Measurements from ENCODE around the gene BTBD6.
"Not testable (repeated sequence)": the region's sequence is repeated elsewhere in the genome, so short reads cannot be mapped to it uniquely, and the experiment has no call there.

The BTBD6 gene

DNA sequence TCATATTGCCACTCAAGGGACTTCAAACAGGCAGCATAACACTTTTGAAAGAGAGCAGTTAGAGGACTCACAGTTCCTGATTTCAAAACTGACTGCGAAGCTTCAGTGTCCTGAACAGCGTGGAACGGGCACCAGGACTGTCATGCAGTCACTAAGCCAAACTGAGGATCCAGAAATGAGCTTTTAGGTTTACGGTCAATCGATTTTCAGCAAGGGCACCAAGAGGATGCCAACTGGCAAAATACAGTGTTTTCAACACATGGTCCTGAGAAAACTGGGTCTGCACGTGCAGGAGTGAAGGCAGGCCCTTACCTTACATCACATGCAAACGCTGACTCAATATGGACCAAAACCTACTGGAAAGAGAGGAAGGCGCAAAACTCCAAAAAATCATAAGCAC, 36.8 kb downstream of the BTBD6 start:
- TF ChIP-seq CTCF (conservative IDR thresholded peaks at IDR 0.05; ENCODE audit: low read depth): no peak
- ChIA-PET POLR2A (ENCODE audit: low non-redundant PET) (no interaction called here), CTCF (interaction anchor here (0.6 kb wide), 1 partner anchor 11 kb away, joined by 4 read pairs; no protein-coding TSS in a partner anchor)
- no peak for DNase-seq (ENCODE audit: low spot score)
- no peak overlapping the region for H3K27ac ChIP-seq

GRCh38 chr14:105286759-105287144, 38.4 kb downstream of the BTBD6 start:
- no peak for TF ChIP-seq CTCF (conservative IDR thresholded peaks at IDR 0.05; ENCODE audit: low read depth)
- ChIA-PET CTCF (no interaction called here), POLR2A (ENCODE audit: low non-redundant PET) (no interaction called here)
- H3K27ac ChIP-seq: no peak overlapping the region
- no peak for DNase-seq (ENCODE audit: low spot score)

GRCh38 chr14:105287249-105288102, 39.1 kb downstream of the BTBD6 start:
- ChIA-PET CTCF (no interaction called here), POLR2A (ENCODE audit: low non-redundant PET) (no interaction called here)
- no peak for TF ChIP-seq CTCF (conservative IDR thresholded peaks at IDR 0.05; ENCODE audit: low read depth)
- no peak for DNase-seq (ENCODE audit: low spot score)
- H3K27ac ChIP-seq: peak overlapping the region; percentile 9; the same call in 1 of the 2 replicates

DNA sequence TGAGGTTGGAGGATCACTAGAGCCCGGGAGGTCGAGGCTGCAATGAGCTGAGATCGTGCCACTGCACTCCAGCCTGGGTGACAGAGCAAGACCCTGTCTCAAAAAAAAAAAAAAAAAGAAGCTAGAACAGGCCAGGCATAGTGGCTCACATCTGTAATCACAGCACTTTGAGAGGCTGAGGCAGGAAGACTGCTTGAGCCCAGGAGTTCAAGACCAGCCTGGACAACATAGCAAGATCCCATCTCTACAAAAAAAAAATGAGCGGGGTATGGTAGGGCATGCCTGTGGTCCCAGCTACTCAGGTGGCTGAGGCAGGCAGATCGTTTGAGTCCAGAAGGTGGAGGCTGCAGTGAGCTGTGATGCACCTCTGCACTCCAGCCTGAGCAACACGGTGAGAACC, 40.6 kb downstream of the BTBD6 start:
- H3K27ac ChIP-seq; DNase-seq (ENCODE audit: low spot score): not testable (repeated sequence)
- ChIA-PET CTCF (interaction anchor here (0.6 to 1.2 kb wide), 2 partner anchors 198 to 349 kb away, joined by 3 read pairs; no protein-coding TSS in a partner anchor), POLR2A (ENCODE audit: low non-redundant PET) (interaction anchor here (0.6 kb wide), 1 partner anchor 416 kb away, joined by 3 read pairs; no protein-coding TSS in a partner anchor)

DNA sequence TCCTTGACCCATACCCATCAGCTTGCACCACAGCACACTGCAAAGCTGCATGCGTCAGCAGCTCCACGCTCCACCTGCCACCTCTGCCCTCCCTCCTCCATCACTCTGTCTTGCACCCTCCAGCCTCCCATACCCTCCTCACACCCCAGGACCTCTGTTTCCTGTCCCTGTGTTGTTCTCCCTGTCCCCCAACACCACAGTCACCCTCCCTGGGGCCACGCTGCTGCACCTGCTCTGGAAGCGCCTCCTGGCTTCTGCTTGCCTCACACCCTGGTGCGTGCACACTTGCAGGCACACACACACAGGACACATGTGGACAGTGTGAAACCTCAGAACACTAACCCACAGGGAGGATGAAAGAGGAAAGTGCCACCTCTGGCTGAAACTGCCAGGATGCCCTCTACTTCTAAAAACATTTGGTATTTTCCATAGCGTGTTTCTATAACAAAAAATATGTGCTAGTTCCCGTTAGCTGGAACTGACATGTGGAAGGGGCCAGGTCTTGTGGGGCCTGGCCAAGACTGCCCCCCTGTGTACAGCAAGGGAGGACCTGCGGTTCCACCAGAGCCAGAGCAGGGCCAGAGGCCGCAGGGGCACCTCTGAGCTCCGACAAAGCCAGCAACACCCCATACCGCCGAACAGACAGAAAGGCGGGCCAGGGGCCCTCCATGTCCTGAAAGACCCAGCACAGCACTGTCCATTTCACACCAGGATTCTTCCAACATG, 42.5 kb downstream of the BTBD6 start:
- DNase-seq (ENCODE audit: low spot score): no peak
- no peak for TF ChIP-seq CTCF (conservative IDR thresholded peaks at IDR 0.05; ENCODE audit: low read depth)
- ChIA-PET CTCF (interaction anchor here (0.5 kb wide), 1 partner anchor 26 kb away, joined by 3 read pairs; no protein-coding TSS in a partner anchor), POLR2A (ENCODE audit: low non-redundant PET) (no interaction called here)
- H3K27ac ChIP-seq: no peak overlapping the region

GRCh38 chr14:105292826-105293711, 44.7 kb downstream of the BTBD6 start:
- POLR2A ChIA-PET (ENCODE audit: low non-redundant PET): no interaction called here
- CTCF ChIA-PET: interaction anchor here (0.7 kb wide), 1 partner anchor 10 kb away, joined by 3 read pairs; no protein-coding TSS in a partner anchor
- H3K27ac ChIP-seq: no peak overlapping the region
- TF ChIP-seq CTCF (conservative IDR thresholded peaks at IDR 0.05; ENCODE audit: low read depth): no peak
- no peak for DNase-seq (ENCODE audit: low spot score)
